ENCODE results near the gene BSG. TPM values are rescaled to one million over a fixed set of nuclear protein-coding genes. Genes with fewer than 3 reads are reported as not detected.

BSG gene
- total and polyA plus RNA-seq, 9 of the 15 experiments (the other 6 are each of a cell fraction or from before 2014, with no cell fraction given), result 4.6 to 495 (median 187) TPM

- TF ChIP-seq MITF (IDR thresholded peaks at IDR 0.05), result no peak
- no peak for TF ChIP-seq ZNF518B (CRISPR knock-in tag; IDR thresholded peaks at IDR 0.05)
- TF ChIP-seq CCNT2 (IDR thresholded peaks at IDR 0.05; ENCODE audit: borderline replicate concordance, extremely low read depth, insufficient read length, low read depth, low read length), result no peak
- TF ChIP-seq ZBED1 (IDR thresholded peaks at IDR 0.05), result no peak
- TF ChIP-seq ZNF639 (CRISPR knock-in tag; conservative IDR thresholded peaks at IDR 0.05 in 1 of 2, IDR thresholded peaks at IDR 0.05 in 1 of 2), result 0 out of 4 replicates have a peak, but pooled peaks of 1 of the 2 experiments have one; percentile 36
- TF ChIP-seq SMAD2 (IDR thresholded peaks at IDR 0.05; ENCODE audit: low read depth, low read length), result no peak
- no peak for TF ChIP-seq CBX1 (IDR thresholded peaks at IDR 0.05; ENCODE audit: low read depth)
- TF ChIP-seq MTF1 (CRISPR knock-in tag; IDR thresholded peaks at IDR 0.05; ENCODE audit: borderline replicate concordance), result no peak
- no peak for TF ChIP-seq SIX5 (IDR thresholded peaks at IDR 0.05; ENCODE audit: borderline replicate concordance in 1 of 2, insufficient read depth in 1 of 2, low read depth in 1 of 2, low read length in 2 of 2)
- peak; percentile 53 for TF ChIP-seq U2AF1 (optimal IDR thresholded peaks at IDR 0.05; ENCODE audit: low read depth, low read length)
- no peak for TF ChIP-seq MCM5 (IDR thresholded peaks at IDR 0.05; ENCODE audit: low read depth)
- TF ChIP-seq CTCFL (IDR thresholded peaks at IDR 0.05; ENCODE audit: borderline replicate concordance, insufficient read depth, low read depth, low read length, poor library complexity, severe bottlenecking), result no peak
- TF ChIP-seq ZNF124 (CRISPR knock-in tag; IDR thresholded peaks at IDR 0.05), result no peak
- no peak for TF ChIP-seq FOS (IDR thresholded peaks at IDR 0.05; ENCODE audit: extremely low read depth, insufficient read length)
- TF ChIP-seq MYNN (IDR thresholded peaks at IDR 0.05), result no peak
- 0 out of 2 replicates have a peak, but pooled peaks have one; percentile 7 for TF ChIP-seq MYNN (CRISPR knock-in tag; IDR thresholded peaks at IDR 0.05)
These were observed 18.9 kb downstream of the BSG start (continued) for GRCh38 chr19:591099-591958.
